Endothelial cell of umbilical vein (primary cell): ENCODE measurements around the gene HCFC2. TPM values are rescaled to one million over a fixed set of nuclear protein-coding genes. Genes with fewer than 3 reads are reported as not detected.

Source experiments
- BruUV-seq: library from RNA; stranded (reverse); fragments of 400-500 nt; replicated peaks from 2 replicates; lab custom pipeline; 2021; lab: Mats Ljungman, UMichigan
- CTCF ChIA-PET: fragments of 300-600, 350-600 bp; sonication (Branson Sonifier 250); formaldehyde crosslinking; loops from one replicate; lab custom pipeline; 2021; ENCODE audit warnings: antibody characterized with exemption, inconsistent platforms; lab: Charles Lee
- POLR2A ChIA-PET: fragments of 300-600, 350-600 bp; sonication (Branson Sonifier 250); formaldehyde crosslinking; loops from one replicate; lab custom pipeline; 2021; ENCODE audit warnings: antibody characterized with exemption, inconsistent platforms; lab: Charles Lee
- DNase-seq: peaks from one replicate; pipeline ENCODE4 v3.0.0-alpha.2; 2011; ENCODE audit warnings: low read depth, low spot score
- FAIRE-seq: peaks from 2 replicates; lab custom pipeline; 2011; peaks lifted over from hg19 to GRCh38; lab: Jason Lieb, UNC
- H2AFZ ChIP-seq: 2 replicates; pipeline ENCODE4 v1.6.0; 2012; ENCODE audit warnings: low read depth, low read length, control low read depth, inconsistent platforms
- H3K27ac ChIP-seq: 2 replicates; pipeline ENCODE4 v1.5.1; 2011; ENCODE audit warnings: low read depth, mild to moderate bottlenecking, control low read depth, low read length, moderate library complexity; ENCODE audit not compliant: insufficient read depth
- H3K27me3 ChIP-seq, 2 experiments: 2 replicates each; pipeline versions ENCODE4 v1.6.0 to v1.6.1; 2011; ENCODE audit warnings: low read length in 2 of 2, mixed read lengths in 1 of 2; ENCODE audit not compliant: control insufficient read depth in 2 of 2, insufficient read depth in 2 of 2
- H3K36me3 ChIP-seq, 2 experiments: 2 replicates in 1 of 2; 3 replicates in 1 of 2; pipeline ENCODE4 v1.5.1; 2011; ENCODE audit warnings: low read length in 2 of 2, mild to moderate bottlenecking in 1 of 2, moderate library complexity in 1 of 2; ENCODE audit not compliant: control insufficient read depth in 2 of 2, insufficient read depth in 2 of 2; ENCODE audit errors: extremely low read depth in 1 of 2
- H3K4me1 ChIP-seq: 3 replicates; pipeline ENCODE4 v1.5.1; 2011; ENCODE audit warnings: mild to moderate bottlenecking, low read length; ENCODE audit not compliant: control insufficient read depth, insufficient read depth; ENCODE audit errors: extremely low read depth
- H3K4me2 ChIP-seq: 2 replicates; pipeline ENCODE4 v1.6.1; 2011; ENCODE audit warnings: low read length, control low read depth, mixed read lengths; ENCODE audit not compliant: insufficient read depth
- H3K4me3 ChIP-seq, 3 experiments: fragments of 200-600 bp in 1 of 3; sonication (generic), shearing (Covaris generic) in 1 of 3; replicated peaks in 1 of 3; 2 replicates each; pipeline ENCODE4 v1.5.1; 2011 to 2016; ENCODE audit warnings: control low read depth in 3 of 3, low read length in 3 of 3, mild to moderate bottlenecking in 2 of 3, inconsistent platforms in 1 of 3, low read depth in 1 of 3, moderate library complexity in 1 of 3; ENCODE audit not compliant: insufficient read depth in 1 of 3
- H3K79me2 ChIP-seq: 2 replicates; pipeline ENCODE4 v1.6.0; 2012; ENCODE audit warnings: low read length, inconsistent platforms; ENCODE audit not compliant: control insufficient read depth, insufficient read depth
- H3K9ac ChIP-seq: replicated peaks from 2 replicates; pipeline ENCODE3; 2011; ENCODE audit warnings: low read length, control low read depth; ENCODE audit not compliant: insufficient read depth; ENCODE audit errors: extremely low read depth
- H3K9me1 ChIP-seq: replicated peaks from 3 replicates; pipeline ENCODE4 v1.6.0; 2011; ENCODE audit warnings: mild to moderate bottlenecking, low read length; ENCODE audit not compliant: control insufficient read depth, insufficient read depth; ENCODE audit errors: extremely low read depth
- H3K9me3 ChIP-seq: replicated peaks from 2 replicates; pipeline ENCODE4 v1.5.1; 2012; ENCODE audit warnings: low read length, inconsistent platforms; ENCODE audit not compliant: control insufficient read depth, insufficient read depth
- H4K20me1 ChIP-seq: replicated peaks from 2 replicates; pipeline ENCODE3; 2011; ENCODE audit warnings: mild to moderate bottlenecking, low read length; ENCODE audit not compliant: control insufficient read depth, insufficient read depth; ENCODE audit errors: extremely low read depth
- EZH2 ChIP-seq: IDR thresholded peaks from 2 replicates; pipeline ENCODE4 v1.6.1; 2012; ENCODE audit warnings: borderline replicate concordance, low read depth, mild to moderate bottlenecking, moderate library complexity, low read length, inconsistent platforms; ENCODE audit not compliant: severe bottlenecking
- FOS ChIP-seq: IDR thresholded peaks from 2 replicates; pipeline ENCODE4 v1.6.1; 2011; ENCODE audit warnings: mild to moderate bottlenecking, low read length, moderate library complexity, borderline replicate concordance; ENCODE audit not compliant: insufficient read depth
- GATA2 ChIP-seq: IDR thresholded peaks from 2 replicates; pipeline ENCODE4 v1.7.0; 2011; ENCODE audit warnings: low read depth, mild to moderate bottlenecking, moderate library complexity, mixed read lengths, low read length; ENCODE audit not compliant: insufficient read length, insufficient read depth
- JUN ChIP-seq: IDR thresholded peaks from 2 replicates; pipeline ENCODE4 v1.6.1; 2011; ENCODE audit warnings: borderline replicate concordance, low read depth; ENCODE audit not compliant: insufficient read length, insufficient read depth
- MAX ChIP-seq: IDR thresholded peaks from 2 replicates; pipeline ENCODE4 v1.6.1; 2011; ENCODE audit not compliant: insufficient read depth, insufficient read length
- MYC ChIP-seq: IDR thresholded peaks from one replicate; pipeline ENCODE4 v1.6.1; 2011; ENCODE audit warnings: mild to moderate bottlenecking, low read depth, low read length
- POLR2A ChIP-seq: IDR thresholded peaks from 2 replicates; pipeline ENCODE4 v1.6.1; 2012; ENCODE audit warnings: low read depth, mild to moderate bottlenecking, control low read depth, low read length
- POLR2AphosphoS5 ChIP-seq: IDR thresholded peaks from 2 replicates; pipeline ENCODE4 v1.6.1; 2012; ENCODE audit warnings: low read depth, mild to moderate bottlenecking, control low read depth, low read length, moderate library complexity; ENCODE audit not compliant: insufficient read depth
- dilution Hi-C: fragments of 300-500 bp; cut with MboI; formaldehyde crosslinking; loops from one replicate; pipeline ENCODE4 v1.15.0; 2019; ENCODE audit warnings: low sequenced_read_pairs; ENCODE audit not compliant: extremely low pct_ligation_motif_present
- intact Hi-C: fragments of 100-400 bp; cut with micrococcal nuclease; formaldehyde crosslinking; loops from one replicate; pipeline ENCODE4 v1.10.0; 2022
- polyA plus RNA-seq, 4 experiments: library from polyadenylated mRNA; depleted of rRNA in 3 of 4; stranded (reverse) in 3 of 4; unstranded in 1 of 4; fragments of >200 nt; gene quantifications; 2 replicates each; pipeline versions ENCODE4 v1.2.1 to v1.2.3, GENCODE V29; 2011 to 2012; ENCODE audit warnings: missing spikeins in 1 of 4
- total RNA-seq: library from RNA; stranded (reverse); gene quantifications from 2 replicates; pipeline ENCODE4 v1.2.3, GENCODE V29; 2021
- TF ChIP-seq, protein P1 (sequence below), 2 donors: IDR thresholded peaks; 1 replicate in 1 of 2; 2 replicates in 1 of 2; pipeline ENCODE4 v1.5.1; 2011; ENCODE audit warnings: low read length in 2 of 2, mild to moderate bottlenecking in 2 of 2, moderate library complexity in 2 of 2, control low read depth in 1 of 2, inconsistent platforms in 1 of 2, low read depth in 1 of 2; ENCODE audit not compliant: insufficient read depth in 1 of 2; ENCODE audit errors: extremely low read depth in 1 of 2

The HCFC2 gene
- total and polyA plus RNA-seq, 2 donors (not counting 3 experiments of a cell fraction or from before 2014, with no cell fraction given), result 6.0 to 15.6 TPM

DNA sequence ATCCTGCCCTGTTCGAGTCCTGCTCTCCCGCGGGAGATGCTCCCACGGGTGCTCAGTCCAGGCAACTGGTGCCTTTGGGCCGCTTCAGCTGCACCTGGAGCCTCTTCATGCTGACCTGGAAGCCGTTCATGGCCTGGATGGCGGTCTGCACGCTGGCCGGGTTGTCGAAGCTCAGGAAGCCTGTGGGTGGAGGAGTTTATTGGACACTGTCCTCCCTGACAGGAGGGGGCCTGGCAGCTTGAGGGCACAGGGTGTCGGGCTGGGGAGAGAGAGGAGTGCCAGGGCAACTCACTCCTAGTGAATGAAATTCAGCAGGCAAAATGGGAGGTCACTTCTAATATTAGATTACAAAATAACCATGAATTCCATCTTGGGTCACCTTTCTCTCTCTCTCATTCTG lies 83.0 kb downstream of the HCFC2 start:
- Histone ChIP-seq H3K9ac (no peak overlapping the region), H3K27ac (no peak overlapping the region), H3K27me3 (peaks cover 16 to 20% of the 10 kb centered on the region in 2 experiments), H3K36me3 (no peaks in the 10 kb centered on the region), H4K20me1 (no peaks in the 10 kb centered on the region), H3K9me3 (no peaks in the 10 kb centered on the region), H3K4me1 (no peaks in the 10 kb centered on the region), H2AFZ (no peak overlapping the region), H3K9me1 (no peaks in the 10 kb centered on the region), H3K4me3 (no peak overlapping the region), H3K79me2 (no peaks in the 10 kb centered on the region), H3K4me2 (no peak overlapping the region)
- FAIRE-seq (no peak), DNase-seq (no peak)
- CTCF ChIA-PET, result no interaction called here
- TF ChIP-seq JUN (no peak), FOS (no peak), MAX (no peak), POLR2A (no peak), EZH2 (no peak), GATA2 (no peak), MYC (no peak), POLR2AphosphoS5 (no peak)
- TF ChIP-seq, protein P1, sequence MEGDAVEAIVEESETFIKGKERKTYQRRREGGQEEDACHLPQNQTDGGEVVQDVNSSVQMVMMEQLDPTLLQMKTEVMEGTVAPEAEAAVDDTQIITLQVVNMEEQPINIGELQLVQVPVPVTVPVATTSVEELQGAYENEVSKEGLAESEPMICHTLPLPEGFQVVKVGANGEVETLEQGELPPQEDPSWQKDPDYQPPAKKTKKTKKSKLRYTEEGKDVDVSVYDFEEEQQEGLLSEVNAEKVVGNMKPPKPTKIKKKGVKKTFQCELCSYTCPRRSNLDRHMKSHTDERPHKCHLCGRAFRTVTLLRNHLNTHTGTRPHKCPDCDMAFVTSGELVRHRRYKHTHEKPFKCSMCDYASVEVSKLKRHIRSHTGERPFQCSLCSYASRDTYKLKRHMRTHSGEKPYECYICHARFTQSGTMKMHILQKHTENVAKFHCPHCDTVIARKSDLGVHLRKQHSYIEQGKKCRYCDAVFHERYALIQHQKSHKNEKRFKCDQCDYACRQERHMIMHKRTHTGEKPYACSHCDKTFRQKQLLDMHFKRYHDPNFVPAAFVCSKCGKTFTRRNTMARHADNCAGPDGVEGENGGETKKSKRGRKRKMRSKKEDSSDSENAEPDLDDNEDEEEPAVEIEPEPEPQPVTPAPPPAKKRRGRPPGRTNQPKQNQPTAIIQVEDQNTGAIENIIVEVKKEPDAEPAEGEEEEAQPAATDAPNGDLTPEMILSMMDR (IDR thresholded peaks at IDR 0.05; ENCODE audit: extremely low read depth in 1 of 2, insufficient read depth in 1 of 2, low read depth in 1 of 2, low read length in 2 of 2), result no peak
- intact Hi-C loops, result no loop called here
- no TSS peak for BruUV-seq
- dilution Hi-C loops, result no loop called here
- POLR2A ChIA-PET, result no interaction called here
